ENCODE measurements around the gene TLE2.

Gene TLE2

DNA sequence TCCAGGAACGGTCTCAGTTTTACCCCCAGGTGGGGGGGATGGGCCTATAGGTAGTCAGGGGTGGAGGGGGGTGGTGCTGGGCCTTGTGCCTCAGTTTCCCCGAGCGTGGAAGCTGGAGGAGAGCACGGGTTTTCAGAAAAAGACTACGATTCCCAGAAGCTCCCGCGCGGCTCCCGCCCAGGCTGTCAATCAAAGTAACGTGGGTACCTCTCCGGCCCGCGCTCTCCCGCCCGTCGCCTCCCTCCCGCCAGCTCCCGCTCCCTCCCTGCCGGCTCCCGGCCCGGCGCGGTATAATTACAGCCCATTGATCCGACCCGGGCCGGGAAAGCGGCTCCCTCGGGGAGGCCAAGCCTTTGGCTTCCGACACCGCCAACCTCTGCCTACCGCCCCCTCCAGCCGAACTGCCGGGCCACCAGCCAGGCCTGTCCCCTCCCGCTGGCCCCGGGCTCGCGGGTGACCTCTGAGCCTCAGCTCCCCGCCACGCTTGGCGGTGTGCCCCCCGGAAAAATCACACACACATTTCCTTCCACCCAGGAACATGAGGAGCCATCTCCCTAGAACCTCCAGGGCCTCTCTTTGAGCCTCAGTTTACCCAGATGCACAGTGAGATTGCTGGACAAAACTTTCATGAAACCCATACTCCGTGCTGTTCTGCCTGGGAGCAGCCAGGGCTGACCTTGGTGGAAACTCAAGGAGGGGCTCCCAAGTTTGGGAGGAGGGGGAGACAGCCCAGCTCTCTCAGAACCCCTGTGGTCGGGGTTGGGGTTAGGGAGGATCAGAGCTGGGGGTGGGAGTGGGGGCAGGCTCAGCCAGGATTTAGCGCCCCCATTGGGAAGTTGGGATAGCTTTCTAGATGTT is 7.3 kb upstream of the TLE2 start:
- peak; percentile 45 to 60 (median 54) for DNase-seq

DNA sequence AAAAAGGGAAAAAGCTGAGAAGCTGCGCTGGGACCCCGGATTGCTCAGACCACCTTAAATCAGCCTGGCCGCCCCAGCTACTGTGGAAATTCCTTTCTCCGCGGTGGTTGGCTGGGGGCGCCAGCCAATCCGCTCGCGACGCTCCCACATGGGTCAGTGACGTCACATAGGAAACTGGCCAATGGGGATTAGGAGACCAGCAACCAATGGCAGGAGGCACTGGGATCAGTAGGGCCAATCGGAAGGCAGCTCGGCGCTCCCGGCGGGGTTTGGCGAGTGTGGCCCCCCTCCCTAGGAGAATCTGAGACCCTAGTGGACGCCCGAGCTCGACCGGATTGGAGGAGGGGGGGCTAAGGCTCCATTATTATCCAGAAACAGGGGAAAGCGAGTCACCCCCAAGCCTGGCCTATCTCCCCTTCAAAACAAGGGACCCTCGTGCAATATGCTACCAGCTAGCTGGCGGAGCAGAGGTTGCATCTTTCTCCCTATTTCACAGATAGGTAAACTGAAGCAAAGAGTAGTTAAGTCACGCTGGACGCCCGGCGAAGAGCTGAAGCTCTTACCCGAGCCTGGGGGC is 6.5 kb upstream of the TLE2 start:
- peak; percentile 83 to 88 (median 85) for DNase-seq

DNA sequence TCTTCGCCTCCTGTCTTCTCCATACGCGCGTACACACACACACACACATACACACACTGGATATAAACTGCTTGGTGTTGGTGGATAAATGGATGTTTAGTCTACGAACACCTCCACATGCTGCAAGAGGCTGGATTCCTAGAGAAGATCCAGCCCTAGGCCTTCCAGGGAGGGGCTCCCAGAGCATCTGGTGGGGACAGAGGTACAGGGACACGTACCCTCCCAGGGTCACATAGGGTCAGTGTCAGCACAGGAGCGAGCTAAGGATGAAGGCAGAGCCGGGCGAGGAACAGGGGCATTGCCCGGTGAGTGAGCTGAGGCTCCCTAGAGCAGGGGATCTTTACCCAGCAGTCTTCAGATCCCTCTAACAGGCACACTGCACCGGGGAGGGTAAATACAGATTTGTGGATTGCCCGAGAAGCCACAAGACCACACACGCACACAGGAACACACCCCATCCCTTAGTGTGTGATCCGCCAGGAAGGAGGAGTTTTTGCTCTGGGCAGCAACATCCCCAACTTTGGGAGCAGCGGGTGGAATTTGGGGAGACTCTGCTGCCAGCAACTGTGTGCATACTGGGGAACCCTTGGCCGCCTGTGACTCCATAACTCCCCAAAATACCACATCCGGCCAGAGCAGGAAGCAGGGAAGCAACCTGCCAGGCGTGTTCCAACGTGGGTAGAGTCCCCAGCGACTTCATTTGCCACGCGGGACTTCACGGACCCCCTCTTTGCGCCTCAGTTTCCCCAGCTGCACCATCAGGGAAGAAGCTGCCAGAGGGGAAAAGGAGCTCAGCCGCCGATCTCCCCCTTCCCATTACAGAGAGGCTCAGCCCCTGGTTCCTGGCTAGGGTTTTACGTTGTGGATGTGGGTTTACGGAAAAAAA is 5.8 kb upstream of the TLE2 start:
- DNase-seq = no peak

DNA sequence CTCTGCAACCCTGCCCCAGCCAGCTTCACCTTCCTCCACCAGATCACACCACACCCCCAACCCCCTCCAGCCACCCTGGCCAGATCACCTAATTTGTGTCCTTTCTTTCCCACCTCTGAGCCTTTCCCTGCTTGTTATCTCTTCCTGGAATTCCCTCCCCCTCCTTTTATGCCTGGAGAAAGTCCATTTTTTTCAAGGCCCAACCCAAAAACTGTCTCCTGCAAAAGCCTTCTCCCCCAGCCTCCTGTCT is 5.3 kb upstream of the TLE2 start:
- no peak for DNase-seq

DNA sequence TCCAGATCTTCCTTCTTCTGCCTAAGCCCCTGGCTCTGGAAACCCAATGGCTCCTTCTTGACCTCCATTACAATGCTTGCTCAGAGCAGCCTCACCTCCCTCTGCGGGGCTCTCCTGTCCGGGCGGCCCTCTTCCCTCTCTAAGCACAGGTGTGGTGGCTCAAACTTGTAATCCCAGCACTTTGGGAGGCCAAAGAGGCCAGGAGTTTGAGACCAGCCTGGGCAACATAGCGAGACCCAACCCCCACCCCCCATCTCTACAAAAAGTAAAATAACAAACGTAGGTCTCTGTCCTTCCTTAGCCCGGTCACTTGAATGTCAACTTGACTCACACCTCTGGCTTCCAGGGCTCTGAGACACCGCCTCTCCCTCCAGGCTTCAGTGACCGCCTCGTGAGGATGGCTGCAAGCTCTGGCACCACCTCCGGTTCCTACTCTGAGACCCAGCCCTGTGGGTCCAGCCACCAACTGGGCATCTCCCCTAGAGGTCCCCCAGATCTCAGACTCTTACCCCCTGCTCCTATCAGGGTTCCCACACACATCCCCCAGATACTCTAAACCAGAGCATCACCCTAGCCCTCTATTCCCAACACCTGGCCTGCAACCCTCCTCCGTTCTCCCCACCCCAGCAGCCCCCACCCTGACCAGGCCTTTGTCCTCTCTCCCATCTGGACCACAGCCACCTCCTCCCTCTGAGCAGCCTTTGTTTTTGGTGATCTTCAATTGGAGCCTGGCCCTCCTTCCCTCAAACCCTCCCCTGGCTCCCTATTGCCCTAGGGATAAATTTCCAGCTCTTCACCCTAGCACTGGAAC is 4.7 kb upstream of the TLE2 start:
- DNase-seq = no peak

DNA sequence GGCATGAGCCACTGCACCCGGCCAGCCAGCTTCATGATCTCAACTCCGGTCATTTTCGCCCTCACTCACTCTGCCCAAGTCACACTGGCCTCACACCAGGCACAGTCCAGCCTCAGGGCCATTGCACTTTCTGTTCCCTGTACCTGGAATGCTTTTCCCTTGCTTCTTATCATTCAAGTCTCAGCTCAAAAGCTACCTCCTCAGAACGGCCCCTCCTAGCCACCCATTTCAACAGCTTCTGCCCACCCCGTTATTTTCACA is 2.5 kb upstream of the TLE2 start:
- DNase-seq = no peak

DNA sequence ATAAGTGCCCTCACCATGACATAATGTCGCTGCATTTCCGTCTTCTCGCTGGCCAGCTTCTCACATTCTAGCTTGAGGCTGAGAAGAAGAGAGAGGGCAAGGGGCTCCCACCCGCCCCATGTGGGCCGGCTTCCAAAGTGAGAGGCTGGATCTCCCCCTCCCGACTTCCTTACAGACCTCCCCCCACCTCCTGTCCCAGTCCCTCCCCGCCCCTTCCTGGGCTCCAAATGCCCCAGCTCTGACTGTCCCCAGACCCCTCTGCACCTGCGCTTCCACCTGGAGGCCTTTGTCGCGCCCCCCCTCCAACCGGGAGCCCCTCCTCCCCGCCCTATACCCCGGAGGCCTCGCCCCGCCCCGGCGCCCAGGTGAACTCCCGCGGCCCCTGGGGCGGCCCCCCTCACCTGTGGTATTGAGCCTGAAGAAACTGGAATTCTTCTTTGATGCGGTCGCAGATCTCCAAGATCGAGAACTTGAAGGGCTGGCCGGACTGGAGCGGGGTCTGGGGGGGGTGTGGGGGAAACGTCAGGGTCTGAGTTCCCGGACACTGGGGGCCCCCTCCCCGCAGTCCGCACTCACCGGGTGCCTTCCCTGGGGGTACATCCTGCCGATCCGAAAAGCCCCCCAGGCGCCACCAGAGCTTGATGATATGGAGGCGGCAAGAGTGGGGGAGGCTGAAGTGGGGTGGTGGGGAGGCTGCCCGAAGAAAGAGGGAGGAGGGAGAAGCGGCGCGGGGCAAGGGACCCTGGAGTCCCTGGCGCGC is 595 bp downstream of the TLE2 start:
- DNase-seq = no peak

DNA sequence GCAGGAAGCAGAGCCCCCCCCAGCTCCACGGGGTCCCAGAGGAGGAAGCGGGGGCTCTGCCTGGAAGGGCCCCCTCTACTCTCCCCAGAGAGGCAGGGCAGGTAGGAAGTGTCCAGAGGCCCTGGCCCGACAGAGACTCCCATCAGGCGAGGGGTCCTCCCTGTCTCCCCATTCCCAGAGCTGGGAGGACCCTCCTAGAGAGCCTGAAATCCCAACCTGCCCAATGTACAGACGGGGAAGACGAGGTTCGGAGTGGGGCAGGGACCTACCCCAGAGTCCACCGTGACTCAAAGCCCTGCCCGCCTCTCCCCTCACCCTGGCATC is 1.1 kb downstream of the TLE2 start:
- DNase-seq = no peak

DNA sequence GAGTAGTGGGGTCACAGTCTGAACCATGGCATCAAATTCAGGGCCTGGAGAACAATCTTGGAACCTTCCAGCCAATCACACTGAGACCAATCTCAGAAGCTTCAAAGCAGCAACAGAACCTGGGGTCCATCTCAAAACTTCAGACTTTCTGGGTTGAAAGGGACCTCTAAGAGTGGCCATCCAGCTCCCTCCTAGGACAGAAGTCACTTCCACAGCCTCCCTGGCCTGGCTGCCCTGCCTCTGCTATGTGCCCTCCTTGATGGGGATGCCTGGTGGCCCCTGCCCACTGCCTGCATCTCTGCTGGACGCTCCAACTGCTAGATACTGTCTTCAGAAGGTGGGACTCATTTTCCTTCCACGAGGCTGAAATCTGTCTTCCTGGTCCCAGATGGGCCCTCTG is 1.8 kb downstream of the TLE2 start:
- DNase-seq = no peak

DNA sequence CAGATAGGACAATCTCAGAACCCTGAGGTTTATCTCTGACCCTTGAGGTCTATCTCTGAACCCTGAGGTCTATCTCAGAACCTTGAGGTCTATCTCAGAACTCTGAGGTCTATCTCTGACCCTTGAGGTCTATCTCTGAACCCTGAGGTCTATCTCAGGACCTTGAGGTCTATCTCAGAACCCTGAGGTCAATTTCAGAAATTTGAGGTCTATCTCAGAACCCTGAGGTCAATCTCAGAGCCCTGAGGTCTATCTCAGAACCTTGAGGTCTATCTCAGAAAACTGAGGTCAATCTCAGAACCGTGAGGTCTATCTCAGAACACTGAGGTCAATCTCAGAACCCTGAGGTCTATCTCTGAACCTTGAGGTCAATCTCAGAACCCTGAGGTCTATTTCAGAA is 2.3 kb downstream of the TLE2 start:
- DNase-seq = no peak

DNA sequence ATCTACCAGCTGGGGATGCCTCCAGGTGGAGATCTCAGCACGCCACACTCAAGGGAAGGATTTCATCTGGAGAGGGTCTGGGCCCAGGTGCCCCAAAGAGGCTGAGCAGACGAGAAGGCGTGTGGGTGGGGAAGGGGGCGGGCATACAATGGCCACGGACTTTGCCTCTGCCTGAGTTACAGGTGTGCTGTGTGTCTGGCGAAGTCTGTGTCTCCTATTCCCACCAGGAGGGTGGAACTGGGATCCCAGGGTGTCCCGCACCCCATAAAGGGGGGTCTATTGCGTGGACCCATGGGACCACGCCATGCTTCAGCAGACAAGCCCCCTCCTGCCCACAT is 3.6 kb downstream of the TLE2 start:
- no peak for DNase-seq

DNA sequence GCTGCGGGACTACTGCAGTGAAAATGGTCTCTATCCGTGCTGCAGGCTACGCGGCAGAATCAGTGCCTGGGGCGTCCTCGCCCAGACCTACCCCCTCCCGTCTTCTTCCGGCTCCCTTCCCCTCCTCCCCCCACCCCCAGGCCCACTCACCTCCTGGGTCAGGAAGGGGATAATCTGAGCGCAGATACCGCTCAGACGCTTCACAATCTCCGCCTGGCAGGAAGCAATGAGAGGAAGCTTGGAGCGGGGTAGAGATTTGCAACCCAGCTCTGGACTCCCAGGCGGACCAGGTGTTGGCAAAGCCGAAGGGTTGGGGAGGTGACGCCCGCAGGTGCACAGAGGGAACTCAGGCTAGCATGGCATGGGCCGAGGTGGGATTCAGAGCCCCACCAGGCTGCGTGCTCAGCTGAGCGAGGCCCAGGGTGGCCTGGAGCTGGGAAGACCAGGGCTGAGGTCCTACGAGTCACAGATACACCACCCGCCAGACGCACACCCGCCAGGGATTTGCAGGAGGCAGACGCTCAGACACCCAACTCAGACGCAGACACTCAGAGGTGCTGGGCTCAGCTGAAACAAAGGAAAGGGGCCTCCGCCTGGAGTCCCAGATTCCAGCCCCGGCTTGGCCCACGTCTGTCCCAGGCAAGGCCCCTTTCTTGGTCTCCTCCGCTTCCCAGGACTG is 4.1 kb downstream of the TLE2 start:
- no peak for DNase-seq

DNA sequence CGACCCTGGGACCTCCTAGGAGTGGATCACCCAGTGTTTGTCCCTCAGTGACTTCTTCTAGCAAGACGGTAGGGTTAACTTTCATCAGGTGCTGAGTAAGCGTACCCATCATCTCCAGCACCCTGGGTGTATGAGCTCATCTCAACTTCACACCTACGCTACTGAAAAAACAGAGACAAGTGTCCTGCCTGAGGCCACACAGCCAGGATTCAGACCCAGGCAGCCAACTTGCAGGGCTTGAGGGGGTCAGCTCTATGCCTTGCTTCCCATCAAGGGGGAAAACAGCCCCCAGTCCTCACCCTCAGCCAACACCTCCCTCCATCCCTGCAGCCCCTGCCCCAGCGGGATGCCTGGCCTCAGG is 4.6 kb downstream of the TLE2 start:
- DNase-seq = no peak

DNA sequence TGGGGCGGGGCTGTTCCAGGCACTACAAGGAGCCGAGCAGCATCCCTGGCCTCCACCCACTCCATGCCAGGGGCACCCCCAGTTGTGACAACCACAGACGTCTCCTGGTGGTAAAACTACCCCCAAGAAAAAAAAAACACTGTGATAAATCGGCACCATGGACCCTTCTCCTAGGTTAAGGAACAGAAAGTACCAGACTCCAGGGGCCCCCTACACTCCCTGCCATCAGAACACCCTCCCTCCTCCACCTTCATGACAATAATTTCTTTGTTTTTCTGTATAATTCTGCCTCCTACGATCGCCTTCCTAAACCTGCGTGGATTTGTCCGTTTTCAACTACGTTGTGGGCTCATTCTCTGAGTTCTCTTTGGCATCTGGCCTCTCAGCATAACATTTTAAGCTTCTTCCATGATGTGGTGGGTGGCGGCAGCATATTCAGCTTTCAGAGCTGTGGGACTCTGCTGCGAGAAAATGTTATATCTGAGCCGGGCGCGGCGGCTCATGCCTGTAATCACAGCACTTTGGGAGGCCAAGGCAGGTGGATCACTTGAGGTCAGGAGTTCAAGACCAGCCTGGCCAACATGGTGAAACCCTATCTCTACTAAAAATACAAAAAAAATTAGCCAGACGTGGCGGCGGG is 8.6 kb downstream of the TLE2 start:
- no peak for DNase-seq

DNA sequence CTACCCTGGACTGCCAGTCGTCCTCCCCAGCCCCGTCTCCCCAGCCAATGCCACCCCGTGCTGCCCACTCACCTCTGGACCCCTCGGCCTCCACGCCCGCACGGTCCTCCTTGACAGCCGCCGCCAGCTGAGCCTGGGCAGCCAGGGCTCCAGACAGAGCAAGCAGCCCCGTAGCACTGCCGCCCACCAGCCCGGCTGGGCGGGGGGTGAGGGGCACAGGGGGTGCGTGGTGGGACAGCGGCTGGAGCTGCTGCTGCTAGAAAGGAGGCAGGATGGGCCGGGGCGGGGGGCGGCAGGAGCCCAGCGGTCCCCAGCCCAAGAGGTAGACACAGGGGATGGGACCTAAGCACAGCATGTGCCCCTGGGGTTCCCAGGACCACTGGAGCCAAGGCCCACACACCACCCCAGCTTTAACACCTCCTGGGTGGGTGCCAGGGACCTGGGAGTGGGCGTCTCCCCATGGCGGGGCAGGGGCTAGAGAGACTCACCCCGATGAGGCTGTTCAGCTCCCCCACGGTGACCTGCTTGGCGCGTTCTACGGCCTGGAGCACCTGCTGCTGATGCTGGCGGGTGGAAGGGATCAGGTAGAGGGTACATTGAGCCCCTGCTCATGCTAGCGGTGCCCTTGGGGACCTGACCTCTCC is 9.7 kb downstream of the TLE2 start:
- no peak for DNase-seq

DNA sequence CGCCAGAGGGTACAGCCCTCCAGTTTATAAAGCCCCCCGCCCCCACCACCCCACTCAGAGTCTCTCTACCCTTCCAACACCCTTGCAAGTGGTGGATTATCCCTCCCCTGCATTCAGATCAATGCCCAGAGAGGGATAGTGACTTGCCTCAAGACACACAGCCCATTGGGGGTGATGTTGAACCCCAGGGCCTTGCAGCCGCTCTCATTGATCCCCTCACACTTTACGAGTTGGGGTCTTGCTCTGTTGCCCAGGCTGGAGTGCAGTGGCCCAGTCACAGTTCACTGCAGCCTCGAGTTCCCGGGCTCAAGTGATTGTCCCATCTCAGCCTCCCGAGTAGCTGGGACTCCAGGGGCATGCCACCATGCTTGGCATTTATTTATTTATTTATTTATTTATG is 11.2 kb downstream of the TLE2 start:
- DNase-seq = no peak

DNA sequence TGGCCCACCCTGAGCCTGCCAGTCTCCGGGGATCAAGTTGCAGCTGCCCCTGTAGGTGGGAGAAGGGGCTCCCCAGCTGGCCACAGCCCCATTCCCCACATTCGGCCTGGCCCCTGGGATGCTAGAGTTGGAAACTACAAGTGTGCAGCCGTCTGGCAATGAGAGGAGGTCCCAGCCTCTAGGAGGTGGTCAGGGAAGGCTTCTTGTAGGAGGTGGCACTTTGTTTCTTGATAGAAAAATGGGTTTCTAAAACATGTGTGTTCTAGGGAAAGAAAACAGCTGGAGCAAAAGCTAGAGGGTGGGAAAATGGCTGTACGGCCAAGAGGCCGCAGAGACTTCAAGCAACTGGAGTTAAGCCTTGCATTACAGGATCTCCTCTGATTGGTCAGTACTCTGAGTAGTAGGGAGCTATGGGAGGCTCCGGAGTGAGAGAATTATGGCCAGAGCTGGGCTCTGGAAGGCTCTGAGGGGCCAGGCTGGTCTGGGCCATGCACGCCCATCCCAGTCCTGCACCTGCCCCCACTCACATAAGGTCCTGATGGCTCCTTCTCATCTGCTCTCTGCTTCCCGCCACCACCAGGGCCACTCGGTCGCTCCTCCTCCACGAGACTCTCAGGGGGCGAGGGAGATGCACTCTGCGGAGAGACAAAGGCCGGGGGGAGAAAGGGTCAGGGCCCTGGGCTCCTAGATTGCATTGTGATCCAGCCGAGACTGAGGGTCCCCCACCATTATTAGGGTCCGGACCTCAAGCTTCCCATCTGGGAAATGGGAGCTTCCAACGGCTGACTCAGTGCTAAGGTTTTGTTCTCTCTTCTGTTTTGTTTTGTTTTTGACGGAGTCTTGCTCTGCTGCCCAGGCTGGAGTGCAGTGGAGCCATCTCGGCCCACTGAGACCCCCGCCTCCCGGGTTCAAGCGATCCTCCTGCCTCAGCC is 13.7 kb downstream of the TLE2 start:
- no peak for DNase-seq

DNA sequence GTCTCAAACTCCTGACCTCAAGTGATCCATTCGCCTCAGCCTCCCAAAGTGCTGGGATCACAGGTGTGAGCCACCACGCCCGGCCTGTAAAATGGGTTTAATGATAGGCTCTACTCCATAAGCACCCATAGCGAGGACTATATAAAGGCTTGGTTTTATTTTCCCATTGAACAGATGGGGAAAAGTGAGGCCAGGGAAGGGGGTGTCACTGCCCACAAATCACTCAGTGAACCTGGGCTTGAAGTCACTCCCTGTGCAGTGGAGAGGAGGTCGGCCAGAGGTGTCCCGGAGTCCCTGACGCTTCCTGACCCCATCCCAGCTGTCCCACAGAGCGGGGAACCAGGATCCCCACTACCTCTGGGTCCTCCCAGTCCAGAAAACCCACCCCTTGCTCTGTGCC is 14.9 kb downstream of the TLE2 start:
- no peak for DNase-seq

DNA sequence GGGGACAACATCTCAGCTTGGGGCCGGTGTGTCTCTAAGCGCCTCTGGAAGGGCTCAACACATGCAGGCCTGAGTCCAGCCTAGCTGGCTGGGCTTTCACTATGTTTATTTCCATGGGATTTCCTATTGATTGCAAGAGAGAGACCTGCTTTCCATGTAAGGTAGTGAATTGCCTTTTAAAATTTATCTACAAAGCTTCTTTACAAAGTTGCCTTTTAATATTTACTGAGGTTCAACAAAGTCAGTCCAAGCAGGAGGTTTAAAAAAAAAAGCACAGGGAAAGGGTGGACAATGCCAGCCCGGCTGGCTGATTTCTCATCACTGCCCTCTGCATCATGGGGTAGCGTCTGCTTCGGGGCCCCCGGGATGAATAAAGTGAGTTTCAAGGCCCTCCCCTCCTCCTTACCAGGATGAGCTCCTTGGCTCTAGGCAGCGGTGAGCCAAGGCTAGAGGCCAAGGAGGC is 15.8 kb downstream of the TLE2 start:
- no peak for DNase-seq

DNA sequence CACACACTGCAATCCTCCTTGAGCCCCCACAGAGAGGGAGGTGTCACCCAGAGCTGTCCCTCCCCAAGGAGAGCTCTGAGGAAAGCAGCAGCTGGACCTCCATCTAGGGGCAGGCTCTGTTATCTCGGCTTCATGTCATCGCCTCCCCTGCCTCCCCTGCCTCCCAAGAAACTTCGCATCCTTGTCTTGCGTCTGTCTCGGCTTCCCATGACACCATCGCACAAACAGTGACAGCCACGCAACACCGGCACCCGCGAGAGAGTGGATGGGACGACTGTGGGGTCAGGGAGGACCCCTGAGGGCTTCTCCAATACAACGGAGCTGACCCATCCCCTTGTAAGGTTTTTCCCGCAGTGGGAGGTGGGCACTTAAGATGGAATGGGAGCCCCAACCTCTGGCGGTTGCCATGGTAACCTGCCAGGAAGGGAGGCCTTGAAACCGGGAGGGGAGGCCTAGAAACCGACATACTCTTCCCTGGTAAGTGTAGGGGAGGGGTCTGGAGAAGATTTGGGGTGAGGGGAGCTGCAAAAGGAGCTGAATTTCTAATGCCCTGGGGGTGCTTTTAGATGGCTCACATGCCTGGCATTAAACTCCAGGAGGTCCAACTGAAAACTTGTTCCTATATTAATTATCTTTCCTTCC is 16.3 kb downstream of the TLE2 start:
- DNase-seq = no peak
